ENCODE measurements around the gene ENTHD1.

Gene ENTHD1

GRCh38 chr22:39900306-39901227 lies 7.0 kb upstream of the ENTHD1 start, which contains the start of gene GRAP2:
Gene GRAP2, plus strand, starts transcription at chr22:39901084. Its CDS starts 46,023 bp downstream, at chr22:39947107.
- Histone ChIP-seq H4K20me1 (ENCODE audit: low read depth, low read length) (no peaks in the 10 kb centered on the region), H3K9me3 (ENCODE audit: insufficient read depth, low read length) (no peaks in the 10 kb centered on the region), H3K9ac (ENCODE audit: low read length) (no peak within 1 kb of the TSS), H3K36me3 (ENCODE audit: low read length) (no peaks in the 10 kb centered on the region), H3K4me2 (ENCODE audit: low read depth, low read length, poor library complexity, severe bottlenecking) (no peak within 1 kb of the TSS), H3K4me3 (ENCODE audit: insufficient read depth, low read length, poor library complexity, severe bottlenecking) (no peak within 1 kb of the TSS), H2AFZ (ENCODE audit: low read depth, low read length, severe bottlenecking) (no peak within 1 kb of the TSS), H3K27ac (ENCODE audit: low read depth, low read length) (no peak within 1 kb of the TSS), H3K27me3 (ENCODE audit: low read length) (no peaks in the 10 kb centered on the region), H3K9me2 (replicated peaks; ENCODE audit: insufficient read depth, low read length) (no peaks in the 10 kb centered on the region), H3F3A (ENCODE audit: insufficient read depth) (no peaks in the 10 kb centered on the region), H3K79me2 (ENCODE audit: insufficient read depth, low read length) (no peaks in the 10 kb centered on the region)
- TF ChIP-seq CTCF (IDR thresholded peaks at IDR 0.05; ENCODE audit: insufficient read depth, low read length, poor library complexity, severe bottlenecking) (no peak), EZH2phosphoT487 (conservative IDR thresholded peaks at IDR 0.05; ENCODE audit: low read length) (no peak)

- Histone ChIP-seq H3K36me3 (ENCODE audit: low read length) (no peaks in the 10 kb centered on the region), H3K4me2 (ENCODE audit: low read depth, low read length, poor library complexity, severe bottlenecking) (no peak overlapping the region), H4K20me1 (ENCODE audit: low read depth, low read length) (no peaks in the 10 kb centered on the region), H3K27me3 (ENCODE audit: low read length) (no peaks in the 10 kb centered on the region), H2AFZ (ENCODE audit: low read depth, low read length, severe bottlenecking) (no peak overlapping the region), H3K9ac (ENCODE audit: low read length) (no peak overlapping the region), H3K4me3 (ENCODE audit: insufficient read depth, low read length, poor library complexity, severe bottlenecking) (no peak overlapping the region), H3F3A (ENCODE audit: insufficient read depth) (no peaks in the 10 kb centered on the region), H3K27ac (ENCODE audit: low read depth, low read length) (no peak overlapping the region), H3K9me2 (replicated peaks; ENCODE audit: insufficient read depth, low read length) (no peaks in the 10 kb centered on the region), H3K79me2 (ENCODE audit: insufficient read depth, low read length) (no peaks in the 10 kb centered on the region), H3K9me3 (ENCODE audit: insufficient read depth, low read length) (no peaks in the 10 kb centered on the region)
- TF ChIP-seq EZH2phosphoT487 (conservative IDR thresholded peaks at IDR 0.05; ENCODE audit: low read length) (no peak), CTCF (IDR thresholded peaks at IDR 0.05; ENCODE audit: insufficient read depth, low read length, poor library complexity, severe bottlenecking) (no peak)
Observed at GRCh38 chr22:39898997-39899396, 5.4 kb upstream of the ENTHD1 start.

GRCh38 chr22:39897841-39898240 lies 4.3 kb upstream of the ENTHD1 start:
- Histone ChIP-seq H3K9me2 (replicated peaks; ENCODE audit: insufficient read depth, low read length) (no peaks in the 10 kb centered on the region), H3K36me3 (ENCODE audit: low read length) (no peaks in the 10 kb centered on the region), H3F3A (ENCODE audit: insufficient read depth) (no peaks in the 10 kb centered on the region), H4K20me1 (ENCODE audit: low read depth, low read length) (no peaks in the 10 kb centered on the region), H3K27me3 (ENCODE audit: low read length) (no peaks in the 10 kb centered on the region), H3K4me3 (ENCODE audit: insufficient read depth, low read length, poor library complexity, severe bottlenecking) (no peak overlapping the region), H3K9ac (ENCODE audit: low read length) (no peak overlapping the region), H3K9me3 (ENCODE audit: insufficient read depth, low read length) (no peaks in the 10 kb centered on the region), H2AFZ (ENCODE audit: low read depth, low read length, severe bottlenecking) (no peak overlapping the region), H3K4me2 (ENCODE audit: low read depth, low read length, poor library complexity, severe bottlenecking) (no peak overlapping the region), H3K27ac (ENCODE audit: low read depth, low read length) (no peak overlapping the region), H3K79me2 (ENCODE audit: insufficient read depth, low read length) (no peaks in the 10 kb centered on the region)
- no peak for TF ChIP-seq CTCF (IDR thresholded peaks at IDR 0.05; ENCODE audit: insufficient read depth, low read length, poor library complexity, severe bottlenecking)
- no peak for TF ChIP-seq EZH2phosphoT487 (conservative IDR thresholded peaks at IDR 0.05; ENCODE audit: low read length)

All from SU-DHL-6 (cell line).